ENCODE data around the gene NAALADL2.

DNA sequence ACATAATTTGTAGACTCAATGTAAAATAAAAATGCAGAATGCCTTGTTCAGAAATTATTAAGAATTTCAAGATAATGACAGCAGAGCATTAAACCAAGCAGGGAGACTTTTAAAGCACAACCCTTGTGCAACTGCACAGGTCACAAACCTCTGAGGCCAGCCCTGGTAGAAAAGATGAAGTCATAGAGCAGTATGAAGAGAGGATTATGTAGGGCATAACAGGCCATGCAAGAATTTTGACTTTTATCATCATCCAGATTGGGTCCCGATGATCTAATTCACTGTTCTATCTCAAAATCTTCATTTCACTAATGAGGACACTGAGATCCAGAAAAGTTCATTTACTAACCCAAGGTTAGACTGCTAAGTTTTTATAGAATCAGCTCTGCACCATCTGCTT is 388.5 kb downstream of the NAALADL2 start:
- TF ChIP-seq CTCF (IDR thresholded peaks at IDR 0.05; ENCODE audit: insufficient read depth, low read length, poor library complexity, severe bottlenecking) (no peak), EZH2phosphoT487 (conservative IDR thresholded peaks at IDR 0.05; ENCODE audit: low read length) (no peak)
